OCI-LY1 (cell line): ENCODE measurements around the gene CCT7.

Source experiments
- H2AFZ ChIP-seq: fragments of 200-600 bp; sonication (generic), shearing (Covaris generic); 2 replicates; pipeline ENCODE4 v1.6.0; 2014; ENCODE audit warnings: antibody characterized with exemption, mild to moderate bottlenecking, low read length
- H3F3A ChIP-seq: fragments of 200-600 bp; sonication (generic), shearing (Covaris generic); 2 replicates; pipeline ENCODE4 v1.6.0; 2014; ENCODE audit warnings: mild to moderate bottlenecking, antibody characterized with exemption, low read length, moderate library complexity; ENCODE audit not compliant: insufficient read depth
- H3K27ac ChIP-seq: fragments of 200-600 bp; sonication (generic); 2 replicates; pipeline ENCODE4 v1.5.1; 2014; ENCODE audit warnings: low read length, mixed run types, mild to moderate bottlenecking, low read depth; ENCODE audit not compliant: poor library complexity, severe bottlenecking
- H3K27me3 ChIP-seq: fragments of 200-600 bp; sonication (generic); 2 replicates; pipeline ENCODE4 v1.6.0; 2014; ENCODE audit warnings: antibody characterized with exemption, mild to moderate bottlenecking, low read length, moderate library complexity; ENCODE audit not compliant: insufficient read depth
- H3K36me3 ChIP-seq: fragments of 200-600 bp; sonication (generic); 2 replicates; pipeline ENCODE4 v1.6.1; 2014; ENCODE audit warnings: mild to moderate bottlenecking, antibody characterized with exemption, low read length, moderate library complexity, mixed read lengths; ENCODE audit not compliant: insufficient read depth
- H3K4me1 ChIP-seq: fragments of 200-600 bp; sonication (generic); 2 replicates; pipeline ENCODE4 v1.5.1; 2014; ENCODE audit warnings: mild to moderate bottlenecking, low read length, moderate library complexity; ENCODE audit not compliant: insufficient read depth, severe bottlenecking
- H3K4me2 ChIP-seq: fragments of 200-600 bp; sonication (generic), shearing (Covaris generic); 2 replicates; pipeline ENCODE4 v1.6.1; 2014; ENCODE audit warnings: low read length
- H3K4me3 ChIP-seq: fragments of 200-600 bp; sonication (generic); 2 replicates; pipeline ENCODE4 v1.5.1; 2014; ENCODE audit warnings: low read length, low read depth, mild to moderate bottlenecking, mixed read lengths; ENCODE audit not compliant: poor library complexity, severe bottlenecking
- H3K79me2 ChIP-seq: fragments of 200-600 bp; shearing (Covaris generic); 2 replicates; pipeline ENCODE4 v1.6.1; 2016; ENCODE audit warnings: mixed run types, low read length, mixed read lengths; ENCODE audit not compliant: insufficient read depth
- H3K9ac ChIP-seq: fragments of 200-600 bp; sonication (generic), shearing (Covaris generic); 2 replicates; pipeline ENCODE4 v1.6.1; 2014; ENCODE audit warnings: mild to moderate bottlenecking, low read length, mixed read lengths
- H3K9me2 ChIP-seq: fragments of 200-600 bp; sonication (generic), shearing (Covaris generic); 2 replicates; pipeline ENCODE4 v1.6.1; 2014; ENCODE audit warnings: low read depth, mild to moderate bottlenecking, low read length, mixed read lengths
- H3K9me3 ChIP-seq: fragments of 200-600 bp; shearing (Covaris generic); 2 replicates; pipeline ENCODE4 v1.6.1; 2014; ENCODE audit warnings: low read length, mixed read lengths
- H4K20me1 ChIP-seq: fragments of 200-600 bp; sonication (generic), shearing (Covaris generic); 2 replicates; pipeline ENCODE4 v1.6.0; 2016; ENCODE audit warnings: mild to moderate bottlenecking, low read length; ENCODE audit not compliant: insufficient read depth
- EZH2 ChIP-seq: fragments of 200-600 bp; sonication (generic), shearing (Covaris generic); IDR thresholded peaks from 2 replicates; pipeline ENCODE4 v1.8.0; 2017; ENCODE audit warnings: borderline replicate concordance, mixed run types, mild to moderate bottlenecking, antibody characterized with exemption, low read length, moderate library complexity, mixed read lengths
- TF ChIP-seq, protein P1 (sequence below): fragments of 200-600 bp; sonication (generic), shearing (Covaris generic); IDR thresholded peaks from 2 replicates; pipeline ENCODE4 v1.5.1; 2017; ENCODE audit warnings: mild to moderate bottlenecking, antibody characterized with exemption, low read length, moderate library complexity, mixed read lengths

Gene CCT7

DNA sequence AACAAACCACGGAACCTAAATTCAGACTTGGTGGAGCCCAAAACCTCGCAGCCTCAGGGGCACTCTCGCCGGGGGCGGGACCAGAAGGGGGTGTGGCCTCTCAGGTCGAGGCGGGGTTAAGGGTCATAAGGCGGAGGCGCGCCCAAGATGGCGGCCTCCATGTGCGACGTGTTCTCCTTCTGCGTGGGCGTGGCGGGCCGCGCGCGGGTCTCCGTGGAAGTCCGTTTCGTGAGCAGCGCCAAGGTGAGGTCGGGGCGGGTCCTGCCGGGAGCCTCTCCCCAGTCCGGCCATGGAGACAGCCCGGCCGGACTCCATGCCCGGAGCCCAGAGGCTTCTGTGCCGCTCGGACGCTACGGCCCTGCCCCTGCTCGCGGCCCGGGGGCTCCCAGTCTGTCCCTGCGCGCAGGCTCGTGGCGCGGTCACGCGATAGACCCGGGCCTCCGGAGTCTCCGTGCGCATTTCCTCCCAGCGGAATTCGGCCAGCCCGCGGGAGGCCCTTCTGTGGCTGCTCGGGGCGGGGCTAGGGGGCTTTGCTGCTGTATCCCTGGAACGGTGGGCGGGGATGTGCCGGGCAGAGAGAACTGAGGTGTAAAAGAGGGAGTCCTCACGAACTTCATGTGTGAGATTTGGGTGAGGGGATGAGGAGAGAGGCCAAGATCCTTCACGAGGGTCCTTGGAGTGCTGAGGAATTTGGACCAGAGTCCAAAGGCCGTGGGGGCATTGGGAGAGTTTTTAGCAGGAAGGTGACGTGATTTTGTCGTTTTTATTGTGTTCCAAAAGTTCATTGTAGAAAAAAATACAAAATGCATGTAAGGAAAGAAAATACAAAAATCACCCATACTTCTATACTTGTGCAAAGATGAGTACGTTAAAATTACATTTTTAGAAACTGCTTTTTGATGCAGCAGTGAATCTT is 19.7 kb upstream of the CCT7 start, which contains the start of gene SMYD5:
Gene SMYD5, plus strand, starts transcription at position 126 of the 916 bp plus-strand sequence. Its CDS starts 22 bp downstream, at position 148.
- Histone ChIP-seq H3K79me2 (peaks cover 8% of the 10 kb centered on the region), H4K20me1 (no peaks in the 10 kb centered on the region), H3K4me1 (peaks cover 26% of the 10 kb centered on the region), H3K27ac (peak within 1 kb of the TSS; percentile 45), H3K9me2 (no peaks in the 10 kb centered on the region), H3K36me3 (no peaks in the 10 kb centered on the region), H3K9ac (peak within 1 kb of the TSS; percentile 76), H3K9me3 (no peaks in the 10 kb centered on the region), H3K27me3 (no peaks in the 10 kb centered on the region), H3K4me2 (peak within 1 kb of the TSS; percentile 77), H2AFZ (no peak within 1 kb of the TSS), H3K4me3 (peak within 1 kb of the TSS; percentile 83), H3F3A (no peaks in the 10 kb centered on the region)
- TF ChIP-seq EZH2, result no peak
- TF ChIP-seq, protein P1, sequence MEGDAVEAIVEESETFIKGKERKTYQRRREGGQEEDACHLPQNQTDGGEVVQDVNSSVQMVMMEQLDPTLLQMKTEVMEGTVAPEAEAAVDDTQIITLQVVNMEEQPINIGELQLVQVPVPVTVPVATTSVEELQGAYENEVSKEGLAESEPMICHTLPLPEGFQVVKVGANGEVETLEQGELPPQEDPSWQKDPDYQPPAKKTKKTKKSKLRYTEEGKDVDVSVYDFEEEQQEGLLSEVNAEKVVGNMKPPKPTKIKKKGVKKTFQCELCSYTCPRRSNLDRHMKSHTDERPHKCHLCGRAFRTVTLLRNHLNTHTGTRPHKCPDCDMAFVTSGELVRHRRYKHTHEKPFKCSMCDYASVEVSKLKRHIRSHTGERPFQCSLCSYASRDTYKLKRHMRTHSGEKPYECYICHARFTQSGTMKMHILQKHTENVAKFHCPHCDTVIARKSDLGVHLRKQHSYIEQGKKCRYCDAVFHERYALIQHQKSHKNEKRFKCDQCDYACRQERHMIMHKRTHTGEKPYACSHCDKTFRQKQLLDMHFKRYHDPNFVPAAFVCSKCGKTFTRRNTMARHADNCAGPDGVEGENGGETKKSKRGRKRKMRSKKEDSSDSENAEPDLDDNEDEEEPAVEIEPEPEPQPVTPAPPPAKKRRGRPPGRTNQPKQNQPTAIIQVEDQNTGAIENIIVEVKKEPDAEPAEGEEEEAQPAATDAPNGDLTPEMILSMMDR, result no peak

DNA sequence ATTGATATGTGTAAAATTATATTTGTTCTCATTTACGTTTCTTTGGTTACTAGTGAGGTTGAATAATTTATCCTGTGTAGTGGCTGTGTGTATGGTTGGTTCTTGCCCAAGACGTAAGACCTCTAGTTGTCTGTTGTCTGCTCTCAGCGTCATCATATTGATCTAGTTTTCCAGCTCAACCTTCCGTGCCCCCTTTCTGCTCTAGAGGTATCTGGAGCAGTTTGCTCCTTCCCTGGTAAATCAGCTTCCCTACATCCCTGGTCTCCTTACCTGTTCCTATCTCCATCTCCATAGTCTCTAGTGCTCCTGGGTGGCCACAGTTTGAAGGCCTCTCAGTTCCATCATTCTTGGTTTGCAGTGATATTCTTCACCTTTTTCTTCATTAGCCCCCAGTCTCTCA is 18.9 kb upstream of the CCT7 start:
- Histone ChIP-seq H3K9me2 (no peaks in the 10 kb centered on the region), H3K27ac (no peak overlapping the region), H3K9me3 (no peaks in the 10 kb centered on the region), H3F3A (no peaks in the 10 kb centered on the region), H2AFZ (no peak overlapping the region), H3K27me3 (no peaks in the 10 kb centered on the region), H3K9ac (peak overlapping the region; percentile 76; the same call in 1 of the 2 replicates), H3K4me2 (peak overlapping the region; percentile 77), H3K4me1 (peaks cover 26% of the 10 kb centered on the region), H3K79me2 (peaks cover 8% of the 10 kb centered on the region), H4K20me1 (no peaks in the 10 kb centered on the region), H3K36me3 (no peaks in the 10 kb centered on the region), H3K4me3 (peak overlapping the region; percentile 83)
- TF ChIP-seq EZH2, result no peak
- TF ChIP-seq, protein P1, result no peak

DNA sequence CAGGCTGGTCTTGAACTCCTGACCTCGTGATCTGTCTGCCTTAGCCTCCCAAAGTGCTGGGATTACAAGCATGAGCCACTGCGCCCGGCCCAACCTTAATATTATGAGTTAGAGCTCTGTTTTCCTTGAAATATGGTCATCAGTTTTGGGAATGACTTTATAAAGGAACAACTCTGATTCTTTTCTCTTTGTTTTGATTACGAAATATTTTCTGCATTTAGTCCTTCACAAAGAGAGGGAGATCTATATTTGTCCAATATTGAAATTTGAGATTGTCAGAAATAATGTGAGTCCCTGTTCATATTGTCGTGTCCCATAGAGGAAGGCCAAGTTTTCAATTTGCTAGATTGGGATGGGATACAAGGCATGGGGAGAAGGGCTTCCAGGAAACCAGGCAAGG is 16.9 kb upstream of the CCT7 start:
- no peak overlapping the region for H2AFZ ChIP-seq
- H3K79me2 ChIP-seq, result peaks cover 8% of the 10 kb centered on the region
- H3K36me3 ChIP-seq, result peaks cover 15% of the 10 kb centered on the region
- no peak overlapping the region for H3K27ac ChIP-seq
- no peak overlapping the region for H3K4me2 ChIP-seq
- H3K27me3 ChIP-seq, result no peaks in the 10 kb centered on the region
- H3K9me3 ChIP-seq, result no peaks in the 10 kb centered on the region
- H3F3A ChIP-seq, result no peaks in the 10 kb centered on the region
- no peak overlapping the region for H3K4me3 ChIP-seq
- no peaks in the 10 kb centered on the region for H4K20me1 ChIP-seq
- H3K9ac ChIP-seq, result no peak overlapping the region
- no peaks in the 10 kb centered on the region for H3K9me2 ChIP-seq
- H3K4me1 ChIP-seq, result peaks cover 26% of the 10 kb centered on the region
- TF ChIP-seq, protein P1, result no peak
- no peak for TF ChIP-seq EZH2
